Body of pancreas (tissue), 4 donors: ENCODE data around the gene HOXD4.

Source experiments
- CTCF ChIP-seq, 7 experiments: fragments of 450-650 bp in 4 of 7; fragments of 200-600 bp in 3 of 7; sonication (generic) in 3 of 7; IDR thresholded peaks; one replicate each; pipeline ENCODE4 v1.5.1; 2016 to 2019; ENCODE audit warnings: antibody characterized with exemption in 7 of 7
- POLR2A ChIP-seq, 3 donors: fragments of 450-650 bp; IDR thresholded peaks; one replicate each; pipeline ENCODE4 v1.6.1; 2016; ENCODE audit warnings: antibody characterized with exemption in 3 of 3, mild to moderate bottlenecking in 2 of 3

- TF ChIP-seq CTCF (IDR thresholded peaks at IDR 0.05) (no peak), POLR2A (IDR thresholded peaks at IDR 0.05) (no peak)
Observed at GRCh38 chr2:176139661-176140512, 11.5 kb upstream of the HOXD4 start.
